GM18498 (cell line): ENCODE data around the gene WIPI1.
"Not testable (repeated sequence)": the region's sequence is repeated elsewhere in the genome, so short reads cannot be mapped to it uniquely, and the experiment has no call there.

Experiments used
- ATAC-seq: cut with Tn5 transposase; IDR thresholded peaks from one replicate; pipeline ENCODE4 v1.9.1; 2021; ENCODE audit warnings: mild to moderate bottlenecking, moderate library complexity; ENCODE audit not compliant: unreplicated experiment

WIPI1 gene

GRCh38 chr17:68387435-68388218 is 69.7 kb downstream of the WIPI1 start:
- no peak for ATAC-seq

GRCh38 chr17:68385490-68386215 is 71.6 kb downstream of the WIPI1 start:
- ATAC-seq = no peak

GRCh38 chr17:68384941-68385340 is 72.4 kb downstream of the WIPI1 start:
- no peak for ATAC-seq

GRCh38 chr17:68384471-68384870 is 72.8 kb downstream of the WIPI1 start:
- ATAC-seq = no peak

GRCh38 chr17:68383443-68384321 is 73.6 kb downstream of the WIPI1 start:
- ATAC-seq = no peak

GRCh38 chr17:68383120-68383442 is 74.2 kb downstream of the WIPI1 start:
- no peak for ATAC-seq

GRCh38 chr17:68382582-68383085 is 74.7 kb downstream of the WIPI1 start:
- no peak for ATAC-seq

GRCh38 chr17:68381076-68381900 is 76.0 kb downstream of the WIPI1 start:
- ATAC-seq = no peak

- no peak for ATAC-seq
These were observed 77.3 kb downstream of the WIPI1 start for GRCh38 chr17:68379692-68380677.

GRCh38 chr17:68379177-68379510 is 78.2 kb downstream of the WIPI1 start:
- ATAC-seq = no peak

- ATAC-seq = no peak
These were observed 78.8 kb downstream of the WIPI1 start for GRCh38 chr17:68378268-68379176.

GRCh38 chr17:68377771-68378267 is 79.5 kb downstream of the WIPI1 start:
- ATAC-seq = no peak

GRCh38 chr17:68376178-68376577 is 81.1 kb downstream of the WIPI1 start:
- not testable (repeated sequence) for ATAC-seq

- ATAC-seq = no peak
These were observed 81.7 kb downstream of the WIPI1 start for GRCh38 chr17:68375566-68375965.
